ENCODE results near the gene ADAMTSL5.

GRCh38 chr19:1487576-1488281 lies 25.1 kb downstream of the ADAMTSL5 start:
- no peak for TF ChIP-seq POLR2A (IDR thresholded peaks at IDR 0.05; ENCODE audit: low read length)
- no peak for TF ChIP-seq GATA1 (IDR thresholded peaks at IDR 0.05; ENCODE audit: low read depth, low read length)
